IMR-90 (cell line): ENCODE measurements around the gene GRID1. TPM values are rescaled to one million over a fixed set of nuclear protein-coding genes. Genes with fewer than 3 reads are reported as not detected.

Source experiments
- ATAC-seq: fragments of 200-7000 bp; cut with Tn5 transposase; 2 replicates; pipeline ENCODE4 v1.9.1; 2020; ENCODE audit warnings: low read depth, mild to moderate bottlenecking, moderate library complexity
- BruUV-seq: library from RNA; stranded (reverse); fragments of 400-500 nt; replicated peaks from 2 replicates; lab custom pipeline; 2021; lab: Mats Ljungman, UMichigan
- CTCF ChIA-PET: fragments of 300-600 bp; formaldehyde crosslinking; extraction: SDS; loops from one replicate; lab custom pipeline; 2021; ENCODE audit warnings: antibody characterized with exemption; lab: Yijun Ruan, JAX
- POLR2A ChIA-PET: fragments of 300-600 bp; sonication (Branson Sonifier 250); formaldehyde crosslinking; loops from one replicate; lab custom pipeline; 2022; ENCODE audit warnings: antibody characterized with exemption; ENCODE audit not compliant: unreplicated experiment; lab: Charles Lee
- DNase-seq: peaks from one replicate; pipeline ENCODE4 v3.0.0; 2013
- H2AFZ ChIP-seq: replicated peaks from 2 replicates; pipeline ENCODE3; 2013; ENCODE audit warnings: low read length, mild to moderate bottlenecking; ENCODE audit not compliant: poor library complexity
- H2AK5ac ChIP-seq: 2 replicates; pipeline ENCODE4 v1.6.1; 2013; ENCODE audit warnings: low read depth, low read length, inconsistent platforms
- H2AK9ac ChIP-seq: replicated peaks from 2 replicates; pipeline ENCODE3; 2013; ENCODE audit warnings: mild to moderate bottlenecking, low read depth, low read length, moderate library complexity; ENCODE audit not compliant: poor library complexity
- H2BK120ac ChIP-seq: 2 replicates; pipeline ENCODE4 v1.6.1; 2013; ENCODE audit warnings: low read depth, low read length, inconsistent platforms
- H2BK15ac ChIP-seq: 3 replicates; pipeline ENCODE4 v1.6.1; 2013; ENCODE audit warnings: low read depth, low read length, inconsistent platforms
- H2BK20ac ChIP-seq: 2 replicates; pipeline ENCODE4 v1.6.1; 2013; ENCODE audit warnings: low read depth, mild to moderate bottlenecking, inconsistent platforms, low read length, moderate library complexity
- H2BK5ac ChIP-seq: 2 replicates; pipeline ENCODE4 v1.6.1; 2013; ENCODE audit warnings: mild to moderate bottlenecking, low read depth, low read length, inconsistent platforms; ENCODE audit not compliant: poor library complexity, severe bottlenecking
- H3K14ac ChIP-seq: replicated peaks from 2 replicates; pipeline ENCODE4 v1.6.1; 2013; ENCODE audit warnings: low read depth, low read length, inconsistent platforms
- H3K18ac ChIP-seq: 2 replicates; pipeline ENCODE4 v1.6.1; 2013; ENCODE audit warnings: low read depth, low read length, control low read depth
- H3K23ac ChIP-seq: 2 replicates; pipeline ENCODE4 v1.6.1; 2013; ENCODE audit warnings: low read depth, low read length, inconsistent platforms
- H3K27ac ChIP-seq: 2 replicates; pipeline ENCODE4 v1.5.1; 2013; ENCODE audit warnings: mild to moderate bottlenecking, control low read depth, low read length; ENCODE audit not compliant: insufficient read depth
- H3K27me3 ChIP-seq: 2 replicates; pipeline ENCODE4 v1.6.1; 2013; ENCODE audit warnings: low read length; ENCODE audit not compliant: control insufficient read depth, insufficient read depth
- H3K36me3 ChIP-seq: 2 replicates; pipeline ENCODE4 v1.6.1; 2013; ENCODE audit warnings: low read length, mixed read lengths; ENCODE audit not compliant: control insufficient read depth, insufficient read depth
- H3K4ac ChIP-seq: 2 replicates; pipeline ENCODE4 v1.6.1; 2013; ENCODE audit warnings: low read depth, low read length, inconsistent platforms
- H3K4me1 ChIP-seq: 2 replicates; pipeline ENCODE4 v1.6.1; 2013; ENCODE audit warnings: low read length, mixed read lengths; ENCODE audit not compliant: control insufficient read depth, insufficient read depth
- H3K4me2 ChIP-seq: 2 replicates; pipeline ENCODE4 v1.6.1; 2013; ENCODE audit warnings: low read depth, mild to moderate bottlenecking, control low read depth, low read length, moderate library complexity
- H3K4me3 ChIP-seq: 2 replicates; pipeline ENCODE4 v1.5.1; 2013; ENCODE audit warnings: low read depth, mild to moderate bottlenecking, control low read depth, low read length, moderate library complexity; ENCODE audit not compliant: insufficient read depth
- H3K56ac ChIP-seq: 2 replicates; pipeline ENCODE4 v1.6.1; 2013; ENCODE audit warnings: low read length, inconsistent platforms; ENCODE audit not compliant: insufficient read depth; ENCODE audit errors: extremely low read depth
- H3K79me1 ChIP-seq, 2 experiments: 2 replicates each; pipeline ENCODE4 v1.6.1; 2013; ENCODE audit warnings: low read length in 2 of 2, inconsistent platforms in 1 of 2, low read depth in 1 of 2
- H3K9ac ChIP-seq: 2 replicates; pipeline ENCODE4 v1.6.1; 2013; ENCODE audit warnings: low read depth, low read length, control low read depth
- H3K9me1 ChIP-seq: 2 replicates; pipeline ENCODE4 v1.6.1; 2013; ENCODE audit warnings: low read length, inconsistent platforms; ENCODE audit not compliant: insufficient read depth
- H3K9me3 ChIP-seq: 2 replicates; pipeline ENCODE4 v1.6.1; 2013; ENCODE audit warnings: low read length; ENCODE audit not compliant: control insufficient read depth, insufficient read depth
- H4K20me1 ChIP-seq: 2 replicates; pipeline ENCODE4 v1.6.1; 2013; ENCODE audit warnings: low read length, inconsistent platforms; ENCODE audit not compliant: insufficient read depth
- H4K5ac ChIP-seq: 2 replicates; pipeline ENCODE4 v1.6.1; 2013; ENCODE audit warnings: mild to moderate bottlenecking, low read depth, low read length, control low read depth
- H4K8ac ChIP-seq, 2 experiments: 2 replicates each; pipeline ENCODE4 v1.6.1; 2013; ENCODE audit warnings: low read depth in 2 of 2, low read length in 2 of 2, control low read depth in 1 of 2, inconsistent platforms in 1 of 2
- H4K91ac ChIP-seq: 2 replicates; pipeline ENCODE4 v1.6.1; 2013; ENCODE audit warnings: low read depth, low read length, inconsistent platforms; ENCODE audit not compliant: insufficient read depth
- BHLHE40 ChIP-seq: fragments of 150-350 bp; IDR thresholded peaks from 2 replicates; pipeline ENCODE4 v1.6.1; 2016; ENCODE audit warnings: mild to moderate bottlenecking, low read depth, low read length
- CEBPB ChIP-seq: IDR thresholded peaks from 2 replicates; pipeline ENCODE4 v1.6.1; 2012; ENCODE audit warnings: low read depth, low read length, improper control_type of control experiment
- CHD1 ChIP-seq: IDR thresholded peaks from 2 replicates; pipeline ENCODE4 v1.6.1; 2012; ENCODE audit warnings: low read depth, low read length, improper control_type of control experiment
- ELK1 ChIP-seq: fragments of 150-350 bp; IDR thresholded peaks from 2 replicates; pipeline ENCODE4 v1.6.1; 2016; ENCODE audit warnings: low read depth, mild to moderate bottlenecking, low read length, moderate library complexity, borderline replicate concordance
- FOS ChIP-seq: fragments of 150-350 bp; IDR thresholded peaks from 2 replicates; pipeline ENCODE4 v1.6.1; 2016; ENCODE audit warnings: low read depth, low read length
- MAFK ChIP-seq: IDR thresholded peaks from 2 replicates; pipeline ENCODE4 v1.6.1; 2012; ENCODE audit warnings: low read depth, low read length, improper control_type of control experiment
- MAZ ChIP-seq: IDR thresholded peaks from 2 replicates; pipeline ENCODE4 v1.6.1; 2012; ENCODE audit warnings: low read depth, mild to moderate bottlenecking, low read length, improper control_type of control experiment, moderate library complexity, borderline replicate concordance
- MXI1 ChIP-seq: IDR thresholded peaks from 2 replicates; pipeline ENCODE4 v1.6.1; 2012; ENCODE audit warnings: low read depth, mild to moderate bottlenecking, low read length, moderate library complexity, borderline replicate concordance
- NFE2L2 ChIP-seq: fragments of 150-350 bp; IDR thresholded peaks from 2 replicates; pipeline ENCODE4 v1.6.1; 2016; ENCODE audit warnings: low read depth, mild to moderate bottlenecking, low read length
- POLR2A ChIP-seq: IDR thresholded peaks from 2 replicates; pipeline ENCODE4 v1.6.1; 2012; ENCODE audit warnings: mild to moderate bottlenecking, low read depth, low read length
- RAD21 ChIP-seq: IDR thresholded peaks from 2 replicates; pipeline ENCODE4 v1.6.1; 2012; ENCODE audit warnings: low read length, improper control_type of control experiment
- RCOR1 ChIP-seq: IDR thresholded peaks from 2 replicates; pipeline ENCODE4 v1.6.1; 2012; ENCODE audit warnings: mild to moderate bottlenecking, low read length, improper control_type of control experiment; ENCODE audit not compliant: insufficient replicate concordance
- RFX5 ChIP-seq: IDR thresholded peaks from 2 replicates; pipeline ENCODE4 v1.8.0; 2012; ENCODE audit warnings: low read depth, mild to moderate bottlenecking, low read length, moderate library complexity
- SMC3 ChIP-seq: fragments of 150-350 bp; IDR thresholded peaks from 2 replicates; pipeline ENCODE4 v1.6.1; 2016; ENCODE audit warnings: low read depth, mild to moderate bottlenecking, antibody characterized with exemption, low read length, moderate library complexity
- USF2 ChIP-seq: fragments of 150-350 bp; IDR thresholded peaks from 2 replicates; pipeline ENCODE4 v1.6.1; 2017; ENCODE audit warnings: mild to moderate bottlenecking, antibody characterized with exemption, low read length, low read depth
- WGBS, 2 experiments: methylation state at CpG; one replicate each; pipeline versions ENCODE4 v1.1.5 to v1.1.7; 2013; ENCODE audit warnings: missing lambda C conversion rate in 2 of 2; ENCODE audit not compliant: insufficient read length in 1 of 2; ENCODE audit errors: extremely low coverage in 2 of 2; 5-methylcytosine and 5-hydroxymethylcytosine counted together
- dilution Hi-C: fragments of 300-500 bp; cut with HindIII; formaldehyde crosslinking; loops from one replicate; pipeline ENCODE4 v1.14.3; 2018; ENCODE audit warnings: low sequenced_read_pairs; ENCODE audit not compliant: unreplicated experiment
- in situ Hi-C: fragments of 300-500 bp; cut with MboI; formaldehyde crosslinking; loops from 3 replicates; pipeline ENCODE4 v1.14.3; 2019; ENCODE audit warnings: low sequenced_read_pairs, inconsistent platforms, mixed read lengths
- intact Hi-C: fragments of 100-400 bp; cut with micrococcal nuclease; formaldehyde crosslinking; loops from 2 replicates; pipeline ENCODE4 v1.10.0; 2022
- polyA plus RNA-seq, 3 experiments: library from polyadenylated mRNA; depleted of rRNA; stranded (reverse); fragments of >200 nt; gene quantifications; 2 replicates each; pipeline ENCODE4 v1.2.3, GENCODE V29; 2012; ENCODE audit warnings: low replicate concordance in 1 of 3
- total RNA-seq: library from RNA; depleted of rRNA; stranded (reverse); fragments of >200 nt; gene quantifications from 2 replicates; pipeline ENCODE4 v1.2.3, GENCODE V29; 2012
- TF ChIP-seq, protein P1 (sequence below): conservative IDR thresholded peaks from 2 replicates; pipeline ENCODE4 v1.5.1; 2012; ENCODE audit warnings: mild to moderate bottlenecking, low read depth, low read length, improper control_type of control experiment

The GRID1 gene
- total and polyA plus RNA-seq, 2 of the 4 experiments (the other 2 are of a cell fraction): not detected

- Histone ChIP-seq H3K14ac (no peak overlapping the region), H3K4me3 (no peak overlapping the region), H3K4me1 (no peaks in the 10 kb centered on the region), H3K79me1 (no peaks in the 10 kb centered on the region), H2AK9ac (no peak overlapping the region), H3K36me3 (no peaks in the 10 kb centered on the region), H2BK120ac (no peak overlapping the region), H3K4ac (no peak overlapping the region), H3K23ac (no peak overlapping the region), H4K8ac (no peak overlapping the region), H2BK5ac (no peak overlapping the region), H2AK5ac (no peak overlapping the region), H4K20me1 (no peaks in the 10 kb centered on the region), H3K18ac (no peak overlapping the region), H2BK15ac (no peak overlapping the region), H4K5ac (no peak overlapping the region), H3K9me1 (no peaks in the 10 kb centered on the region), H2BK20ac (no peak overlapping the region), H3K27me3 (no peaks in the 10 kb centered on the region), H3K27ac (no peak overlapping the region), H3K9me3 (peaks cover 35% of the 10 kb centered on the region), H2AFZ (no peak overlapping the region), H3K4me2 (no peak overlapping the region), H3K56ac (no peak overlapping the region), H4K91ac (no peak overlapping the region), H3K9ac (no peak overlapping the region)
- in situ Hi-C loops: no loop called here
- 67% methylated on average over 2 of the region's 6 CpGs; no CpG with 5 or more reads in 1 of the 2 experiments for WGBS, 2 experiments
- no peak for TF ChIP-seq MAFK
- TF ChIP-seq BHLHE40: no peak
- no peak for TF ChIP-seq MAZ
- no peak for TF ChIP-seq ELK1
- TF ChIP-seq RFX5: no peak
- no peak for TF ChIP-seq CEBPB
- TF ChIP-seq FOS: no peak
- TF ChIP-seq RCOR1: no peak
- TF ChIP-seq USF2: no peak
- TF ChIP-seq RAD21: no peak
- TF ChIP-seq, protein P1, sequence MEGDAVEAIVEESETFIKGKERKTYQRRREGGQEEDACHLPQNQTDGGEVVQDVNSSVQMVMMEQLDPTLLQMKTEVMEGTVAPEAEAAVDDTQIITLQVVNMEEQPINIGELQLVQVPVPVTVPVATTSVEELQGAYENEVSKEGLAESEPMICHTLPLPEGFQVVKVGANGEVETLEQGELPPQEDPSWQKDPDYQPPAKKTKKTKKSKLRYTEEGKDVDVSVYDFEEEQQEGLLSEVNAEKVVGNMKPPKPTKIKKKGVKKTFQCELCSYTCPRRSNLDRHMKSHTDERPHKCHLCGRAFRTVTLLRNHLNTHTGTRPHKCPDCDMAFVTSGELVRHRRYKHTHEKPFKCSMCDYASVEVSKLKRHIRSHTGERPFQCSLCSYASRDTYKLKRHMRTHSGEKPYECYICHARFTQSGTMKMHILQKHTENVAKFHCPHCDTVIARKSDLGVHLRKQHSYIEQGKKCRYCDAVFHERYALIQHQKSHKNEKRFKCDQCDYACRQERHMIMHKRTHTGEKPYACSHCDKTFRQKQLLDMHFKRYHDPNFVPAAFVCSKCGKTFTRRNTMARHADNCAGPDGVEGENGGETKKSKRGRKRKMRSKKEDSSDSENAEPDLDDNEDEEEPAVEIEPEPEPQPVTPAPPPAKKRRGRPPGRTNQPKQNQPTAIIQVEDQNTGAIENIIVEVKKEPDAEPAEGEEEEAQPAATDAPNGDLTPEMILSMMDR: no peak
- no peak for TF ChIP-seq MXI1
- TF ChIP-seq NFE2L2: no peak
- TF ChIP-seq SMC3: no peak
- no peak for TF ChIP-seq CHD1
- TF ChIP-seq POLR2A: no peak
- no TSS peak for BruUV-seq
- dilution Hi-C loops: no loop called here
- DNase-seq (no peak), ATAC-seq (no peak)
- intact Hi-C loops: no loop called here
- POLR2A ChIA-PET: no interaction called here
- CTCF ChIA-PET: no interaction called here
These were observed 767.9 kb downstream of the GRID1 start for GRCh38 chr10:85598646-85599045.
